Neural cell (in vitro differentiated cells): ENCODE results near the gene KRT40. TPM values are rescaled to one million over a fixed set of nuclear protein-coding genes. Genes with fewer than 3 reads are reported as not detected.

Experiments
- H2AFZ ChIP-seq: fragments of 200-600, 300-800 bp; sonication (generic), shearing (Covaris generic); 2 replicates; pipeline ENCODE4 v1.6.0; 2014; ENCODE audit warnings: low read depth, mild to moderate bottlenecking, antibody characterized with exemption, low read length, moderate library complexity
- H3F3A ChIP-seq: fragments of 200-600 bp; shearing (Covaris generic); 2 replicates; pipeline ENCODE4 v1.6.1; 2016; ENCODE audit warnings: mild to moderate bottlenecking, moderate library complexity, mixed read lengths, antibody characterized with exemption, low read length; ENCODE audit not compliant: insufficient read depth, poor library complexity, severe bottlenecking
- H3K27ac ChIP-seq: fragments of 200-600, 300-800 bp; sonication (generic), shearing (Covaris generic); 2 replicates; pipeline ENCODE4 v1.5.1; 2014; ENCODE audit warnings: mild to moderate bottlenecking, low read length, moderate library complexity
- H3K27me3 ChIP-seq: fragments of 300-800, 200-600 bp; sonication (generic), shearing (Covaris generic); 2 replicates; pipeline ENCODE4 v1.6.0; 2014; ENCODE audit warnings: mild to moderate bottlenecking, low read depth, low read length, moderate library complexity; ENCODE audit not compliant: insufficient read depth
- H3K36me3 ChIP-seq: fragments of 300-800, 200-600 bp; sonication (generic), shearing (Covaris generic); 2 replicates; pipeline ENCODE4 v1.5.1; 2014; ENCODE audit warnings: mild to moderate bottlenecking, antibody characterized with exemption, low read length, moderate library complexity; ENCODE audit not compliant: insufficient read depth
- H3K4me2 ChIP-seq: fragments of 300-800, 200-600 bp; sonication (generic), shearing (Covaris generic); 2 replicates; pipeline ENCODE4 v1.6.0; 2014; ENCODE audit warnings: mild to moderate bottlenecking, low read length
- H3K4me3 ChIP-seq: fragments of 300-800, 200-600 bp; sonication (generic), shearing (Covaris generic); 2 replicates; pipeline ENCODE4 v1.5.1; 2014; ENCODE audit warnings: mild to moderate bottlenecking, low read length, moderate library complexity
- H3K79me2 ChIP-seq: fragments of 200-600 bp; shearing (Covaris generic); replicated peaks from 2 replicates; pipeline ENCODE4 v1.6.0; 2014; ENCODE audit warnings: mild to moderate bottlenecking, low read length, moderate library complexity; ENCODE audit not compliant: insufficient read depth
- H3K9ac ChIP-seq: fragments of 300-800, 200-600 bp; sonication (generic), shearing (Covaris generic); 2 replicates; pipeline ENCODE4 v1.6.1; 2016; ENCODE audit warnings: mild to moderate bottlenecking, low read length, mixed read lengths
- H3K9me2 ChIP-seq: fragments of 200-600 bp; shearing (Covaris generic); 2 replicates; pipeline ENCODE4 v1.6.1; 2016; ENCODE audit warnings: mild to moderate bottlenecking, low read length, mixed read lengths; ENCODE audit not compliant: insufficient read depth
- H3K9me3 ChIP-seq: fragments of 200-600, 300-800 bp; sonication (generic), shearing (Covaris generic); 2 replicates; pipeline ENCODE4 v1.6.1; 2016; ENCODE audit warnings: mild to moderate bottlenecking, mixed run types, low read length, moderate library complexity, mixed read lengths
- H4K20me1 ChIP-seq: fragments of 200-600 bp; shearing (Covaris generic); 2 replicates; pipeline ENCODE4 v1.6.1; 2016; ENCODE audit warnings: mild to moderate bottlenecking, mixed run types; ENCODE audit not compliant: insufficient read depth
- EP300 ChIP-seq: fragments of 450-650 bp; conservative IDR thresholded peaks from 2 replicates; pipeline ENCODE4 v1.6.1; 2014; ENCODE audit warnings: antibody characterized with exemption, mild to moderate bottlenecking, moderate library complexity; ENCODE audit not compliant: poor library complexity, severe bottlenecking
- EZH2 ChIP-seq: fragments of 200-600, 300-800 bp; shearing (Covaris generic), sonication (generic); IDR thresholded peaks from 2 replicates; pipeline ENCODE4 v1.6.1; 2014; ENCODE audit warnings: antibody characterized with exemption, low read length, borderline replicate concordance, mild to moderate bottlenecking; ENCODE audit not compliant: insufficient read depth, poor library complexity, severe bottlenecking
- MXI1 ChIP-seq: fragments of 450-650 bp; conservative IDR thresholded peaks from 2 replicates; pipeline ENCODE4 v1.6.1; 2014; ENCODE audit warnings: antibody characterized with exemption, mild to moderate bottlenecking; ENCODE audit not compliant: poor library complexity, severe bottlenecking
- POLR2AphosphoS5 ChIP-seq: IDR thresholded peaks from 2 replicates; pipeline ENCODE4 v1.6.1; 2012
- RAD21 ChIP-seq: fragments of 450-650 bp; conservative IDR thresholded peaks from 2 replicates; pipeline ENCODE4 v1.6.1; 2014; ENCODE audit warnings: antibody characterized with exemption, mild to moderate bottlenecking, moderate library complexity
- REST ChIP-seq: IDR thresholded peaks from 2 replicates; pipeline ENCODE4 v1.6.1; 2012; ENCODE audit warnings: borderline replicate concordance
- SMC3 ChIP-seq: fragments of 450-650 bp; conservative IDR thresholded peaks from 2 replicates; pipeline ENCODE4 v1.6.1; 2014; ENCODE audit warnings: antibody characterized with exemption, mild to moderate bottlenecking, moderate library complexity; ENCODE audit not compliant: poor library complexity
- TAF1 ChIP-seq: IDR thresholded peaks from 2 replicates; pipeline ENCODE4 v1.6.1; 2012; ENCODE audit warnings: low read depth
- polyA minus RNA-seq: library from RNA; depleted of rRNA, polyadenylated mRNA; stranded (reverse); fragments of >200 nt; gene quantifications from 2 replicates; pipeline ENCODE4 v1.2.3, GENCODE V29; 2014
- polyA plus RNA-seq: library from polyadenylated mRNA; depleted of rRNA; stranded (reverse); fragments of >200 nt; gene quantifications from 2 replicates; pipeline ENCODE4 v1.2.3, GENCODE V29; 2014
- TF ChIP-seq, protein P1 (sequence below): fragments of 450-650 bp; IDR thresholded peaks from 2 replicates; pipeline ENCODE4 v1.5.1; 2014; ENCODE audit warnings: antibody characterized with exemption, mild to moderate bottlenecking, moderate library complexity; ENCODE audit not compliant: poor library complexity, severe bottlenecking

Gene KRT40
- polyA plus RNA-seq (not detected in 2 replicates), polyA minus RNA-seq (not detected in 2 replicates)

GRCh38 chr17:40984226-40984625, at the start of gene KRT40:
KRT40 (minus strand) TSS chr17:40984326; CDS start chr17:40984273, 53 bp downstream.
- no peak for TF ChIP-seq RAD21
- TF ChIP-seq, protein P1, sequence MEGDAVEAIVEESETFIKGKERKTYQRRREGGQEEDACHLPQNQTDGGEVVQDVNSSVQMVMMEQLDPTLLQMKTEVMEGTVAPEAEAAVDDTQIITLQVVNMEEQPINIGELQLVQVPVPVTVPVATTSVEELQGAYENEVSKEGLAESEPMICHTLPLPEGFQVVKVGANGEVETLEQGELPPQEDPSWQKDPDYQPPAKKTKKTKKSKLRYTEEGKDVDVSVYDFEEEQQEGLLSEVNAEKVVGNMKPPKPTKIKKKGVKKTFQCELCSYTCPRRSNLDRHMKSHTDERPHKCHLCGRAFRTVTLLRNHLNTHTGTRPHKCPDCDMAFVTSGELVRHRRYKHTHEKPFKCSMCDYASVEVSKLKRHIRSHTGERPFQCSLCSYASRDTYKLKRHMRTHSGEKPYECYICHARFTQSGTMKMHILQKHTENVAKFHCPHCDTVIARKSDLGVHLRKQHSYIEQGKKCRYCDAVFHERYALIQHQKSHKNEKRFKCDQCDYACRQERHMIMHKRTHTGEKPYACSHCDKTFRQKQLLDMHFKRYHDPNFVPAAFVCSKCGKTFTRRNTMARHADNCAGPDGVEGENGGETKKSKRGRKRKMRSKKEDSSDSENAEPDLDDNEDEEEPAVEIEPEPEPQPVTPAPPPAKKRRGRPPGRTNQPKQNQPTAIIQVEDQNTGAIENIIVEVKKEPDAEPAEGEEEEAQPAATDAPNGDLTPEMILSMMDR: no peak
- TF ChIP-seq REST: no peak
- TF ChIP-seq SMC3: no peak
- TF ChIP-seq TAF1: no peak
- TF ChIP-seq EZH2: no peak
- no peak for TF ChIP-seq MXI1
- TF ChIP-seq EP300: no peak
- no peak for TF ChIP-seq POLR2AphosphoS5
- Histone ChIP-seq H3K79me2 (no peaks in the 10 kb centered on the region), H3K9ac (no peak within 1 kb of the TSS), H3F3A (no peaks in the 10 kb centered on the region), H3K4me3 (no peak within 1 kb of the TSS), H2AFZ (no peak within 1 kb of the TSS), H3K27me3 (no peaks in the 10 kb centered on the region), H3K27ac (no peak within 1 kb of the TSS), H3K36me3 (no peaks in the 10 kb centered on the region), H4K20me1 (no peaks in the 10 kb centered on the region), H3K9me3 (no peaks in the 10 kb centered on the region), H3K4me2 (no peak within 1 kb of the TSS), H3K9me2 (no peaks in the 10 kb centered on the region)

GRCh38 chr17:41029633-41030245, 45.6 kb upstream of the KRT40 start, which contains the start of gene KRTAP1-4:
KRTAP1-4 (minus strand) TSS chr17:41030195; CDS start chr17:41030078, 117 bp downstream.
- H3K9me3 ChIP-seq: no peaks in the 10 kb centered on the region
- TF ChIP-seq RAD21 (no peak), POLR2AphosphoS5 (no peak), SMC3 (no peak), TAF1 (no peak), REST (no peak), EP300 (no peak), EZH2 (no peak), MXI1 (no peak)
- TF ChIP-seq, protein P1: no peak
- H3K4me2 ChIP-seq: no peak within 1 kb of the TSS
- no peaks in the 10 kb centered on the region for H3K9me2 ChIP-seq
- H3K79me2 ChIP-seq: no peaks in the 10 kb centered on the region
- H3K9ac ChIP-seq: no peak within 1 kb of the TSS
- no peaks in the 10 kb centered on the region for H4K20me1 ChIP-seq
- H3K27ac ChIP-seq: no peak within 1 kb of the TSS
- no peaks in the 10 kb centered on the region for H3K36me3 ChIP-seq
- H3K27me3 ChIP-seq: no peaks in the 10 kb centered on the region
- H3F3A ChIP-seq: no peaks in the 10 kb centered on the region
- H2AFZ ChIP-seq: no peak within 1 kb of the TSS
- H3K4me3 ChIP-seq: no peak within 1 kb of the TSS
